Measurements from ENCODE around the gene MSANTD3.
"Not testable (repeated sequence)": the region's sequence is repeated elsewhere in the genome, so short reads cannot be mapped to it uniquely, and the experiment has no call there.

Gene MSANTD3

GRCh38 chr9:100428871-100429654, 2.1 kb downstream of the MSANTD3 start:
- DNase-seq (ENCODE audit: low read depth in 2 of 2) = no peak

GRCh38 chr9:100430286-100430940, 3.5 kb downstream of the MSANTD3 start:
- DNase-seq (ENCODE audit: low read depth in 2 of 2) = no peak

GRCh38 chr9:100431886-100432285, 4.9 kb downstream of the MSANTD3 start:
- DNase-seq (ENCODE audit: low read depth in 2 of 2) = no peak

GRCh38 chr9:100432736-100433135, 5.8 kb downstream of the MSANTD3 start:
- DNase-seq (ENCODE audit: low read depth in 2 of 2) = no peak

GRCh38 chr9:100436571-100436970, 9.6 kb downstream of the MSANTD3 start:
- no peak for DNase-seq (ENCODE audit: low read depth in 2 of 2)

- peak; percentile 56 to 60 for DNase-seq (ENCODE audit: low read depth in 2 of 2)
Measured at GRCh38 chr9:100437860-100438805, 11.2 kb downstream of the MSANTD3 start.

- no peak for DNase-seq (ENCODE audit: low read depth in 2 of 2)
Measured at GRCh38 chr9:100440071-100440470, 13.1 kb downstream of the MSANTD3 start.

GRCh38 chr9:100440487-100440886, 13.5 kb downstream of the MSANTD3 start:
- not testable (repeated sequence) for DNase-seq (ENCODE audit: low read depth in 2 of 2)

- DNase-seq (ENCODE audit: low read depth in 2 of 2) = no peak
Measured at GRCh38 chr9:100441911-100442361, 15.0 kb downstream of the MSANTD3 start.

- no peak for DNase-seq (ENCODE audit: low read depth in 2 of 2)
Measured at GRCh38 chr9:100443781-100444768, 17.1 kb downstream of the MSANTD3 start.

GRCh38 chr9:100445161-100445902, 18.4 kb downstream of the MSANTD3 start:
- no peak for DNase-seq (ENCODE audit: low read depth in 2 of 2)

- DNase-seq (ENCODE audit: low read depth in 2 of 2) = no peak
Measured at GRCh38 chr9:100445903-100446549, 19.1 kb downstream of the MSANTD3 start.

GRCh38 chr9:100447041-100447440, 20.1 kb downstream of the MSANTD3 start:
- no peak for DNase-seq (ENCODE audit: low read depth in 2 of 2)

GRCh38 chr9:100448266-100448665, 21.3 kb downstream of the MSANTD3 start:
- DNase-seq (ENCODE audit: low read depth in 2 of 2) = no peak

- DNase-seq (ENCODE audit: low read depth in 2 of 2) = no peak
Measured at GRCh38 chr9:100449420-100449819, 22.5 kb downstream of the MSANTD3 start.

GRCh38 chr9:100452894-100453293, 26.0 kb downstream of the MSANTD3 start:
- DNase-seq (ENCODE audit: low read depth in 2 of 2) = no peak

GRCh38 chr9:100455470-100455869, 28.5 kb downstream of the MSANTD3 start:
- no peak for DNase-seq (ENCODE audit: low read depth in 2 of 2)

GRCh38 chr9:100457517-100457916, 30.6 kb downstream of the MSANTD3 start:
- DNase-seq (ENCODE audit: low read depth in 2 of 2) = no peak

GRCh38 chr9:100459963-100460362, 33.0 kb downstream of the MSANTD3 start:
- no peak for DNase-seq (ENCODE audit: low read depth in 2 of 2)

- DNase-seq (ENCODE audit: low read depth in 2 of 2) = no peak
Measured at GRCh38 chr9:100465274-100465673, 38.3 kb downstream of the MSANTD3 start.
